ENCODE data around the gene ADCY4. TPM values are rescaled to one million over a fixed set of nuclear protein-coding genes. Genes with fewer than 3 reads are reported as not detected.

The ADCY4 gene
- total and polyA plus RNA-seq, 2 of the 8 experiments (the other 6 are each of a cell fraction or from before 2014, with no cell fraction given) = 0.27 to 0.35 TPM

DNA sequence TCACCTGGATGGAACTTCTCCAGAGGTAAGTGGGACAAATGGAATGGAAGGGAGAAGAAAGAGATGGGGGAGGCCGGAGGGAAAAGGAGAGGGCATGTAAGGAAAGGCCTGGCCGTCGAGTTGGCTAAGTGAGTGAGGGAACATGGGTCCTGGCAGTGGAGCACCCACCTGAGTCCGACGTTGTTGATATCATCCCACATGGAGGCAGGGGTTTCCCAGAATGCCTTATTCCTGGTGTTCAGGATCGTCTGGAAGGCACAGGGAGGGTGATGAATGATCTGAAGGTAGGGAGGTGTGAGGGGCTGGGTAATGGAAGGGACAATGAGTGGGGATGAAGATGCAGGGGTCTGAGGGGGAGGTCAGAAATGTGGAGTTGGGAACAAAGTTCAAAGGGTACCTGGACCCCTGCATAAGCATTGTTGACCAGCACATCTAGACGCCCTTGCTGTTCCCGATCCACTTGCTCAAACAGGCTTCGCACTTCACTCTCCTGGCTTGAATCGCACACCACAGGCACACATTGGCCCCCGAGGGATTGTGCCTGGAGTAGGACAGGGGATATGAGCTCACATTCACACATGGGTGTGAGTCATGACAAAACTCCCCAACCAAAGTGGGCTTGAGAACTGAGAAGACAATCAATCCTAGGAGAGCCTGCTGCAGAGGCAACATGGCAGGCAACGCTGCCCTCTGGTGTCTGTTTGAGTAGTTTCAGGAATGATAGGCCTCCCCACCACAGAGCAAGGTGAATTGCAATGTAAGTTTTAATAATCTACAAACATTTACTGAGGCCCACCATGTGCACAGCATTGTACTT lies 38.3 kb downstream of the ADCY4 start (continued):
- TF ChIP-seq, protein P1, sequence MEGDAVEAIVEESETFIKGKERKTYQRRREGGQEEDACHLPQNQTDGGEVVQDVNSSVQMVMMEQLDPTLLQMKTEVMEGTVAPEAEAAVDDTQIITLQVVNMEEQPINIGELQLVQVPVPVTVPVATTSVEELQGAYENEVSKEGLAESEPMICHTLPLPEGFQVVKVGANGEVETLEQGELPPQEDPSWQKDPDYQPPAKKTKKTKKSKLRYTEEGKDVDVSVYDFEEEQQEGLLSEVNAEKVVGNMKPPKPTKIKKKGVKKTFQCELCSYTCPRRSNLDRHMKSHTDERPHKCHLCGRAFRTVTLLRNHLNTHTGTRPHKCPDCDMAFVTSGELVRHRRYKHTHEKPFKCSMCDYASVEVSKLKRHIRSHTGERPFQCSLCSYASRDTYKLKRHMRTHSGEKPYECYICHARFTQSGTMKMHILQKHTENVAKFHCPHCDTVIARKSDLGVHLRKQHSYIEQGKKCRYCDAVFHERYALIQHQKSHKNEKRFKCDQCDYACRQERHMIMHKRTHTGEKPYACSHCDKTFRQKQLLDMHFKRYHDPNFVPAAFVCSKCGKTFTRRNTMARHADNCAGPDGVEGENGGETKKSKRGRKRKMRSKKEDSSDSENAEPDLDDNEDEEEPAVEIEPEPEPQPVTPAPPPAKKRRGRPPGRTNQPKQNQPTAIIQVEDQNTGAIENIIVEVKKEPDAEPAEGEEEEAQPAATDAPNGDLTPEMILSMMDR (IDR thresholded peaks at IDR 0.05; ENCODE audit: control extremely low read depth in 1 of 3, insufficient read depth in 1 of 3, low read depth in 1 of 3, low read length in 3 of 3) = peak; percentile 72 to 83 (median 76)
- TF ChIP-seq FOSL1 (IDR thresholded peaks at IDR 0.05; ENCODE audit: insufficient read depth, low read depth, low read length) = no peak
- no peak for TF ChIP-seq SRF (IDR thresholded peaks at IDR 0.05; ENCODE audit: low read depth, low read length)
- TF ChIP-seq RAD21 (IDR thresholded peaks at IDR 0.05 in 1 of 2, conservative IDR thresholded peaks at IDR 0.05 in 1 of 2; ENCODE audit: low read depth in 2 of 2, low read length in 2 of 2) = peak; percentile 86 to 87
